ENCODE results near the gene ATPAF1.
"Not testable (repeated sequence)": the region's sequence is repeated elsewhere in the genome, so short reads cannot be mapped to it uniquely, and the experiment has no call there.

ATPAF1 gene

GRCh38 chr1:46667782-46668760 is at the start of gene ATPAF1:
TSS of gene ATPAF1 (minus strand) at chr1:46668364. CDS start at chr1:46668322, 42 bp downstream.
- peak; percentile 41 to 43 for DNase-seq

DNA sequence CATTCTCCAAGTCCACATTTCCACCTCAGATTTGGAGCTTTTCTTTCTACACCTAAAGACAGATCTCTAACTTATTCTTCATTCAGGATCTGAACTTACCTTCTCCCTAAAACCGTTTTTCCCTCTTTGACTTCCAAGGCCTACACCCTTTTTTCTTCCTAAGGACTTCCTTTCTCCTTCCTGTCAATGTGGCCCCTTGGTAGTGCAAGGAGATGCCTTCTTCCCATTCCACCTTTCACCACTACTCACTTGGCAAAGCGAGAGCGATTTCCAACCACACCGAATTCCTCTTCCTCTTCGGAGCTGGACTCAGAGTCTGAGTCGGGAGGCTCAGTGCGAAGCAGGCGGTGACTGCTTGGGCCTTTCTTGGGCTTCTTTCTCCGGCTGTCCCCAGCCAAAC is 49.5 kb upstream of the ATPAF1 start:
- DNase-seq = no peak

DNA sequence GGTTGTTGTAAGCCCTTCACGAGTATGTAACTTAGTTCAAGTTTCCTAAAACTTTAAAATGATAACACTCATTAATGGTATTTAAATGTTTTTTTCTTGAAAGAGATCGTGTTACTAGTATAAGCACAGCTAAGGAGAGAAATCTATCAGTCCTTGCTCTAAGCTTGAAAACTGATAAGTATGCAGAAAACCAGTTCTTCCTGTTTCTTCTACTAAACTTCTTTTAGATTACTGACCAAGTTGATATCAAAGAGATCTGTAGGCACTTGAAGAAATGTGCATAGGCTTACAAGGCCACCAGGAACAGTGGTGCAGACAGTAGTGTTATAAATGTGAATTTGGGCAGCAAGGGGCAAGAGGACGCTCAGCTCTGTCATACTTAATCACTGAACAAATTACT is 46.8 kb upstream of the ATPAF1 start:
- no peak for DNase-seq

- no peak for DNase-seq
Observed at GRCh38 chr1:46708121-46708520, 40.0 kb upstream of the ATPAF1 start.

GRCh38 chr1:46705408-46705807 is 37.2 kb upstream of the ATPAF1 start:
- no peak for DNase-seq

GRCh38 chr1:46703927-46704641 is 35.9 kb upstream of the ATPAF1 start:
- DNase-seq = no peak

DNA sequence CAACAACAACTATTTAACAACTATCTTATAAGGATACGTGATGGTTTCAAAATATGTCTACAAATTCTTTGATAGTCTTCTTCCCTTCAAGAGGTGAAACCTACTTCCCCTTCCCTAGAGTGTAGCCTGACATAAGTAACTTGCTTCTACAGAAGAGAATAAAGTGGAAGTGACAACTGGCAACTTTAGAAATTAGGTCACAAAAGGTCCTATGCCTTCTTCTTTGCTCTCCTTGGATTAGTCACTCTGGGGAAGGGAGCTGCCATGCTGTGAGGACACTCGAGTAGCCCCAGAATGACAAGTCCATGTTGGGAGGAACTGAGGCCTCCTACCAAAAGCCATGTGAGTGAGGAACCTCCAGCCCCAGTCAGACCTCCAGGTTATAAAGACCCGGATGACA is 31.5 kb upstream of the ATPAF1 start:
- no peak for DNase-seq

GRCh38 chr1:46697053-46697452 is 28.9 kb upstream of the ATPAF1 start:
- no peak for DNase-seq

DNA sequence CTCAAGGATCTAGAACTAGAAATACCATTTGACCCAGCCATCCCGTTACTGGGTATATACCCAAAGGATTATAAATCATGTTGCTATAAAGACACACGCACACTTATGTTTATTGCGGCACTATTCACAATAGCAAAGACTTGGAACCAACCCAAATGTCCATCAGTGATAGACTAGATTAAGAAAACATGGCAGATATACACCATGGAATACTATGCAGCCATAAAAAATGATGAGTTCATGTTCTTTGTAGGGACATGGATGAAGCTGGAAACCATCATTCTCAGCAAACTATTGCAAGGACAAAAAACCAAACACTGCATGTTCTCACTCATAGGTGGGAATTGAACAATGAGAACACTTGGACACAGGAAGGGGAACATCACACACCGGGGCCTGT is 26.5 kb upstream of the ATPAF1 start:
- DNase-seq = not testable (repeated sequence)

- DNase-seq = no peak
Observed at GRCh38 chr1:46692811-46693770, 24.9 kb upstream of the ATPAF1 start.

DNA sequence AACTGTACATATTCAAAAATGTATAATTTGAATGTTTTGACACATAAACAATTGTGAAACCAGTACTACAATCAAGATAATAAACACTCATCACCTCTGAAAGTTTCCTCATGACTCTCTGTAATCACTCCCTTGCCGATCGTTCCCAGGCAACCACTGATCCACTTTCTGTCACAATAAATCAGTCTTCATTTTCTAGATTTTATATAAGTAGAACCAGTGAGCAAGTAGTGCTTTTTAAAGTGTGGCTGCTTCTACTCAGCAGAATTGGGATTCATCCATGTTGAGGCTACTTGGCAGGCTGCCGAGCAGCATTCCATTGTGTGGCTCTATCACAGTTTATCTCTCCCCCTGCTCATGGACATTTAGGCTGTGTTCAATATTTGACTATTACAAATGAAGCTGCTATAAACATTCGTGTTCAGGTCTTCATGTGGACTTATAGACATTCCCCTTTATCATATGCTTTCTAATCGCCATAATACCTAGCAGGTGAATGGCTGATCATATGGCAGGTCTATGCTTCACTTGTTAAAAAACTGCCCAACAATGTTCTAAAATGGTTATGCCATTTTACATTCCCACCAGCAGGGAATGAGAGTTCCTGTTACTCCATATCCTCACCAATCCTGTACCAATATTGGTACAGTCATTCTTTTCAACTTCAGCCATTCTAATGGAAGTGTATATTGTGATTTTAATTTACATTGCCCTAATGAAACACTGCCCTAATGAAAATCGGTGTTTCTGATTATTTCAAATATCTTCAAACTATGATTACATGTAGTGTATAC is 24.0 kb upstream of the ATPAF1 start:
- DNase-seq = no peak

- no peak for DNase-seq
Observed at GRCh38 chr1:46690931-46691421, 22.8 kb upstream of the ATPAF1 start.

DNA sequence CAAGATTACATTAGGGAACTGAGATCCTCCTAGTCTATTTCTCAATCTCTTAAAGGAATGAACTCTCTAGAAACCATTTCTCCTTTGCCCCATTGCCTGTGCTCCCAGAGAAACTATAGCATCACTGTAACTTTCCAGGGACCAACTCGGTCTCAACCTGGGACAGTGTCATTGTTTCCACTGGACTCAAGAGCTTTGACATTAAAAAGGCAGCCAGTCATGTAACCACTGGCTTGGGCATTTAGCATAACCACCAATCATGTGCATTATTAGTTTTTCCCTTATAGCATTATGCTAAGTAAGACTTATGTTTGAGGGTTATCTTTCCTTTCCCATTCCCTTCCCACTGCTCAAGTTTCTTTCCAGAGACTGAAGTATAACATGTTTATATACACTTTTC is 21.7 kb upstream of the ATPAF1 start:
- DNase-seq = no peak

GRCh38 chr1:46689356-46689755 is 21.2 kb upstream of the ATPAF1 start:
- DNase-seq = no peak

DNA sequence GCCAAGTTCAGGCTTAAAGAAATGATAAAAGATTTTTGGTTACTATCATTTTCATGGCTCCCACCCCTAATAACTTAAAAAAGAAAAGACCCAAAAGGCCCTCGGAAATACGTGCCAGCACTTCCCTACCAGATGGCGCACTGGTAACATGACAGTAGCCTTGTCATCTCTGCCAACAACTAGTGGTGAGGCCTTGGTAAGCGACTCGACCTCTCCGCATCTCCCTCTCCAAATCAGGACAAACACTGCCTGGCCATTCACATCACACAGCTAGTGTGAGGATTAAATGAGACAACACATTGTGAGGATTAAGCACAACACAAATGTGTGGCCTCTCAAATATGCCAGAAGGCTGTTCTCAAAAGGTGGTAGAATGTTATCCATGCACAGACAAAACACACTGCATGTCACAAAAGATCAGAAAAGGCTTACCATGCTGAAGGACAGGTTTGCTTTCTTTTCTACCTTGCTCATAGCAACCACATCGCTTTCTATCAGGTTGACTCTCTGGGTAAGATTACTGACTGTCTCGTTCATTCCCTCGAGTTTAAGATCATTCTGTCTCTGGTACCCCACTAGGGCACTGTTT is 19.9 kb upstream of the ATPAF1 start:
- no peak for DNase-seq

DNA sequence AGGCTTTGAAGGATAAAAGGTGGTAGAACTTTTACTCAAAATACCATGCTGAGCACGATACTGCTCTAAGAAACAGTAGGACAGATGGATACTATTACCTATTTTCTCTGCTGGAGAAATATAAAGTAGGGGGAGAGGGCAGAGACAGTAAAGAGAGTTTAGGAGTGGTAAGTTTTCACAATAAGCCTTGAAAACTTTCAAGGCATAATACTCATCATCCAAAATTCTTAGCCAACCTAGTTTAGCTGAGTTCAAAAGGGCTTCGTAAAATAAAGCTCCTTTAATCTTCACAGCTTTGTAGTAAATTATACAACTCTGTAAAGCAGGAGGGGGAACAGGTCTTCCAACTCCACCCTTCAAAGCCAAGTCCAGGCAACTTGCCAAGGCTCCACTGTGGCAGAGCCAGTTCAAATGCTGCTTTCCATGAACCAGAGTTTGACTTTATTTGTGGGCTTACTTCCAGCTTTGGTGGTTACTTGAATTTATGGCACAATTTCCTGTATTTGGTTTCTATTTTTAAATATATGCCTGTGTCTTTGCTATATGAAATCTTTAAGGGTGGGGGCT is 19.0 kb upstream of the ATPAF1 start:
- DNase-seq = no peak

DNA sequence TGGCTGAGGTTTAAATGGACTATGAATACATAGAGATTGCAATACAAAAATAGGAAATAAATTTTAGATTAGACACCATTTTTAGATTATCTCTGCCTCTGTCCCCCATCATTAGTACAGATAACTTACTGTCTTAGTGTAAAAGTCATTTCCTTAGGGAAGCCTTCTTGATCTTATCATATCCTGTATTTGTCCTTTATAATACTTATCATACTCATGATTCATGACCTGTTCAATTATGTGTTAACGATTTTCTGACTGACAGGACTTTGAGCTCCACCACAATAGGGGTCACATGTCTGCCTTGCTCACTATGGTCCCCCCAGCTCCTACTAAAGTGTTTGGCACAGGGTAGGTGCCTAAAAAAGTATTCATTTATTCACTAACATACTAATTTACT is 18.1 kb upstream of the ATPAF1 start:
- DNase-seq = no peak

- no peak for DNase-seq
Observed at GRCh38 chr1:46684670-46685069, 16.5 kb upstream of the ATPAF1 start.

- no peak for DNase-seq
Observed at GRCh38 chr1:46682064-46682463, 13.9 kb upstream of the ATPAF1 start.

DNA sequence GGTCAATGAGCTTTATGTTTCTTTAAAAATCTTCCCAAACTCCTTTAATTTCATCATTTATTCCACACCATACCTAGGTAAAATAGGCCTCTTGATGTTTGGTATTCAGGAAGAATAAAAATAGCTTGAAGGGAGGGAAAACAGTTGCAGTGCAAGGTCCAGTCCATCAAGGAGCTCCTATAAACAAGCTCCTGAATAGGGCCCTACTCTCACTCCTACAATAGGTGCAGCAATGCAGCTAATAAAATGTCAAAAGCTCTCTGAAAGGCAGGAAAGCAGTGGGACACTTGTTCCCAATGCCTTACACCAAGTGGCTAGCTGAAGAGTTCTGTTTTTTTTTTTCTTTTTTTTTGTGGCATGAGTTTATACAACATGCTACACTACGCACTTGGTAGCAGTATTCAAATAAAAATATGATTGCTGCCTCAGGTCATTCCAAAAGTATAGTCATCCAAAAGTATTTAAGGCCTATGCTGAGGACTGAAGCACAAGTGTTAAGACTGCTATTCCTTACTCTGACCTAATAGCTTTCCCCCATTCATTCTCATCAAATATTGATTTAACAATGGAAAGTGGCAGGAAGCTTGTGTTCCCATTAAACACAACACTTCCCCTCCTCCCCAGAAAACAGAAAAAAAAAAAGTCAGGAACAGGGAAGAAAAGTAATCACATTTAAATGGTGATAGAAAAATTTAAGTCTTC is 13.3 kb upstream of the ATPAF1 start:
- DNase-seq = no peak

All from activated CD4-positive, alpha-beta T cell treated with anti-CD3 and anti-CD28 coated beads, Interleukin-2, amount 50 U/mL, for 4 hours (primary cell).